NB4 (cell line): ENCODE results near the gene HTR2A.

Experiments used
- CTCF ChIP-seq: IDR thresholded peaks from one replicate; pipeline ENCODE4 v1.5.1; 2012; ENCODE audit warnings: low read depth, low read length
- MAX ChIP-seq: IDR thresholded peaks from 2 replicates; pipeline ENCODE4 v1.6.1; 2011; ENCODE audit warnings: low read depth, low read length
- POLR2A ChIP-seq: IDR thresholded peaks from 2 replicates; pipeline ENCODE4 v1.6.1; 2011; ENCODE audit warnings: mild to moderate bottlenecking; ENCODE audit not compliant: insufficient read length; ENCODE audit errors: extremely low read depth

- TF ChIP-seq CTCF (no peak), MAX (no peak), POLR2A (no peak)
These were observed 12.2 kb upstream of the HTR2A start for GRCh38 chr13:46909042-46909441.
